Uterus (tissue), 2 donors: ENCODE results near the gene KRTAP2-2.

Source experiments
- CTCF ChIP-seq, 4 experiments: fragments of 200-600 bp in 2 of 4; fragments of 450-650 bp in 2 of 4; sonication (generic) in 2 of 4; IDR thresholded peaks; one replicate each; pipeline ENCODE4 v1.5.1; 2016 to 2019; ENCODE audit warnings: antibody characterized with exemption in 4 of 4, mild to moderate bottlenecking in 2 of 4, moderate library complexity in 1 of 4
- POLR2A ChIP-seq, 2 donors: fragments of 450-650 bp; IDR thresholded peaks; one replicate each; pipeline ENCODE4 v1.6.1; 2016; ENCODE audit warnings: antibody characterized with exemption in 2 of 2, mild to moderate bottlenecking in 1 of 2, moderate library complexity in 1 of 2

- TF ChIP-seq CTCF (IDR thresholded peaks at IDR 0.05) (no peak), POLR2A (IDR thresholded peaks at IDR 0.05) (no peak)
These were observed 36.5 kb downstream of the KRTAP2-2 start for GRCh38 chr17:41018541-41018940.
